ENCODE measurements around the gene PID1. TPM values are rescaled to one million over a fixed set of nuclear protein-coding genes. Genes with fewer than 3 reads are reported as not detected.

Gene PID1
- total and polyA plus RNA-seq, 2 donors (not counting 1 experiment from before 2014, with no cell fraction given): 0.10 TPM; not detected in 1

GRCh38 chr2:229269941-229270340 is 1.1 kb downstream of the PID1 start:
- Mint-ChIP-seq H3K4me1 (no peaks in the 10 kb centered on the region), H3K27me3 (peaks cover 30% of the 10 kb centered on the region), H3K9me3 (ENCODE audit: insufficient read depth) (no peaks in the 10 kb centered on the region), H3K27ac (no peak overlapping the region), H3K4me3 (no peak overlapping the region)
- intact Hi-C loops (cut with micrococcal nuclease): no loop called here
- TF ChIP-seq, protein P1, sequence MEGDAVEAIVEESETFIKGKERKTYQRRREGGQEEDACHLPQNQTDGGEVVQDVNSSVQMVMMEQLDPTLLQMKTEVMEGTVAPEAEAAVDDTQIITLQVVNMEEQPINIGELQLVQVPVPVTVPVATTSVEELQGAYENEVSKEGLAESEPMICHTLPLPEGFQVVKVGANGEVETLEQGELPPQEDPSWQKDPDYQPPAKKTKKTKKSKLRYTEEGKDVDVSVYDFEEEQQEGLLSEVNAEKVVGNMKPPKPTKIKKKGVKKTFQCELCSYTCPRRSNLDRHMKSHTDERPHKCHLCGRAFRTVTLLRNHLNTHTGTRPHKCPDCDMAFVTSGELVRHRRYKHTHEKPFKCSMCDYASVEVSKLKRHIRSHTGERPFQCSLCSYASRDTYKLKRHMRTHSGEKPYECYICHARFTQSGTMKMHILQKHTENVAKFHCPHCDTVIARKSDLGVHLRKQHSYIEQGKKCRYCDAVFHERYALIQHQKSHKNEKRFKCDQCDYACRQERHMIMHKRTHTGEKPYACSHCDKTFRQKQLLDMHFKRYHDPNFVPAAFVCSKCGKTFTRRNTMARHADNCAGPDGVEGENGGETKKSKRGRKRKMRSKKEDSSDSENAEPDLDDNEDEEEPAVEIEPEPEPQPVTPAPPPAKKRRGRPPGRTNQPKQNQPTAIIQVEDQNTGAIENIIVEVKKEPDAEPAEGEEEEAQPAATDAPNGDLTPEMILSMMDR (IDR thresholded peaks at IDR 0.05): no peak
- Histone ChIP-seq H3K27me3 (replicated peaks in 1 of 4; ENCODE audit: control extremely low read depth in 1 of 4, control insufficient read depth in 3 of 4, insufficient read depth in 4 of 4, low read length in 3 of 4) (peaks cover 0 to 14% (median 5%) of the 10 kb centered on the region in 4 experiments), H3K9me3 (ENCODE audit: control extremely low read depth in 1 of 3, control insufficient read depth in 2 of 3, insufficient read depth in 1 of 3, low read length in 2 of 3) (no peaks in the 10 kb centered on the region), H3K79me2 (ENCODE audit: control insufficient read depth, insufficient read depth, low read length) (no peaks in the 10 kb centered on the region), H3K9ac (ENCODE audit: low read length) (no peak overlapping the region), H3K4me1 (ENCODE audit: control insufficient read depth in 2 of 2, insufficient read depth in 2 of 2, low read length in 2 of 2) (no peaks in the 10 kb centered on the region), H3K36me3 (replicated peaks in 1 of 2; ENCODE audit: control extremely low read depth in 1 of 2, control insufficient read depth in 1 of 2, extremely low read depth in 1 of 2, insufficient read depth in 2 of 2, low read length in 1 of 2) (no peaks in the 10 kb centered on the region), H4K20me1 (ENCODE audit: control insufficient read depth, insufficient read depth, low read length, poor library complexity, severe bottlenecking) (no peaks in the 10 kb centered on the region), H3K4me3 (ENCODE audit: control extremely low read depth in 1 of 5, extremely low read depth in 1 of 5, insufficient read depth in 1 of 5, low read depth in 2 of 5, low read length in 4 of 5) (no peak overlapping the region), H3K27ac (ENCODE audit: low read length in 2 of 2) (no peak overlapping the region), H2AFZ (ENCODE audit: insufficient read depth, low read depth, low read length, poor library complexity, severe bottlenecking) (no peak overlapping the region), H3K4me2 (replicated peaks; ENCODE audit: low read depth, low read length, poor library complexity, severe bottlenecking) (no peak overlapping the region)
- DNase-seq (no peak), ATAC-seq (ENCODE audit: low read depth) (no peak)
- ChIA-PET POLR2A (no interaction called here), CTCF (no interaction called here)
- WGBS (ENCODE audit: insufficient coverage): 74% methylated on average over 5 of the region's 6 CpGs

DNA sequence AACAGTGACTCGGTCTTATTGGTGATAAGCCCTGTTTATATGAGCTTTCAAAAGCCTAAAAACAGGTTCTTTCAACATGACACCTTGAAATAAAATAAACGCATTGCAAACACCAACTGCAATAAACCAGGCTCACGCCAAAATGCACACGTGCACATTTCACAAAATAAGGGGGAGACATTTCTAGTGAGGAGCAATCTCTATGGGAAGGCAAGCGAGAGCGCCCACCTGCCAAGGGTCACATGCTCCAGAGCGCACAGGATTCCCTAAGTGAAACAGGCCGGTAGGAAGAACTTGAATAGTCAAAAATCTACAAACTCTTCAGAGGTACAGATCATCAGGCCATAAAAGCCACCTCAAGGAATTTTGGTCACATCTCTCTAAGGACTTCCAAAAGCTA is 1.9 kb downstream of the PID1 start:
- POLR2A ChIA-PET: no interaction called here
- CTCF ChIA-PET: no interaction called here
- no peak overlapping the region for H3K4me3 ChIP-seq (ENCODE audit: control extremely low read depth in 1 of 5, extremely low read depth in 1 of 5, insufficient read depth in 1 of 5, low read depth in 2 of 5, low read length in 4 of 5)
- TF ChIP-seq EZH2 (IDR thresholded peaks at IDR 0.05; ENCODE audit: borderline replicate concordance, insufficient read depth, low read depth, low read length, poor library complexity, severe bottlenecking): no peak
- TF ChIP-seq, protein P1 (IDR thresholded peaks at IDR 0.05): no peak
- H3K4me2 ChIP-seq (replicated peaks; ENCODE audit: low read depth, low read length, poor library complexity, severe bottlenecking): no peak overlapping the region
- H2AFZ ChIP-seq (ENCODE audit: insufficient read depth, low read depth, low read length, poor library complexity, severe bottlenecking): no peak overlapping the region
- H3K27ac Mint-ChIP-seq: no peak overlapping the region
- no peaks in the 10 kb centered on the region for H3K79me2 ChIP-seq (ENCODE audit: control insufficient read depth, insufficient read depth, low read length)
- no peaks in the 10 kb centered on the region for H3K4me1 ChIP-seq (ENCODE audit: control insufficient read depth in 2 of 2, insufficient read depth in 2 of 2, low read length in 2 of 2)
- ATAC-seq (ENCODE audit: low read depth): no peak
- DNase-seq: no peak
- no peak overlapping the region for H3K27ac ChIP-seq (ENCODE audit: low read length in 2 of 2)
- H3K4me1 Mint-ChIP-seq: no peaks in the 10 kb centered on the region
- H4K20me1 ChIP-seq (ENCODE audit: control insufficient read depth, insufficient read depth, low read length, poor library complexity, severe bottlenecking): no peaks in the 10 kb centered on the region
- no peak overlapping the region for H3K4me3 Mint-ChIP-seq
- H3K9me3 ChIP-seq (ENCODE audit: control extremely low read depth in 1 of 3, control insufficient read depth in 2 of 3, insufficient read depth in 1 of 3, low read length in 2 of 3): no peaks in the 10 kb centered on the region
- WGBS (ENCODE audit: insufficient coverage): 94% methylated on average over 7 of the region's 8 CpGs
- peaks cover 30% of the 10 kb centered on the region for H3K27me3 Mint-ChIP-seq
- no peak overlapping the region for H3K9ac ChIP-seq (ENCODE audit: low read length)
- H3K36me3 ChIP-seq (replicated peaks in 1 of 2; ENCODE audit: control extremely low read depth in 1 of 2, control insufficient read depth in 1 of 2, extremely low read depth in 1 of 2, insufficient read depth in 2 of 2, low read length in 1 of 2): no peaks in the 10 kb centered on the region
- intact Hi-C loops (cut with micrococcal nuclease): no loop called here
- H3K9me3 Mint-ChIP-seq (ENCODE audit: insufficient read depth): no peaks in the 10 kb centered on the region
- peaks cover 0 to 14% (median 5%) of the 10 kb centered on the region in 4 experiments for H3K27me3 ChIP-seq (replicated peaks in 1 of 4; ENCODE audit: control extremely low read depth in 1 of 4, control insufficient read depth in 3 of 4, insufficient read depth in 4 of 4, low read length in 3 of 4)
